OCI-LY1 (cell line): ENCODE data around the gene WNT9A.
A peak's percentile ranks its signal among the peaks of the same experiment; 100 is the strongest.

Experiments
- H2AFZ ChIP-seq: fragments of 200-600 bp; sonication (generic), shearing (Covaris generic); 2 replicates; pipeline ENCODE4 v1.6.0; 2014; ENCODE audit warnings: antibody characterized with exemption, mild to moderate bottlenecking, low read length
- H3F3A ChIP-seq: fragments of 200-600 bp; sonication (generic), shearing (Covaris generic); 2 replicates; pipeline ENCODE4 v1.6.0; 2014; ENCODE audit warnings: mild to moderate bottlenecking, antibody characterized with exemption, low read length, moderate library complexity; ENCODE audit not compliant: insufficient read depth
- H3K27ac ChIP-seq: fragments of 200-600 bp; sonication (generic); 2 replicates; pipeline ENCODE4 v1.5.1; 2014; ENCODE audit warnings: low read length, mixed run types, mild to moderate bottlenecking, low read depth; ENCODE audit not compliant: poor library complexity, severe bottlenecking
- H3K27me3 ChIP-seq: fragments of 200-600 bp; sonication (generic); 2 replicates; pipeline ENCODE4 v1.6.0; 2014; ENCODE audit warnings: antibody characterized with exemption, mild to moderate bottlenecking, low read length, moderate library complexity; ENCODE audit not compliant: insufficient read depth
- H3K36me3 ChIP-seq: fragments of 200-600 bp; sonication (generic); 2 replicates; pipeline ENCODE4 v1.6.1; 2014; ENCODE audit warnings: mild to moderate bottlenecking, antibody characterized with exemption, low read length, moderate library complexity, mixed read lengths; ENCODE audit not compliant: insufficient read depth
- H3K4me1 ChIP-seq: fragments of 200-600 bp; sonication (generic); 2 replicates; pipeline ENCODE4 v1.5.1; 2014; ENCODE audit warnings: mild to moderate bottlenecking, low read length, moderate library complexity; ENCODE audit not compliant: insufficient read depth, severe bottlenecking
- H3K4me2 ChIP-seq: fragments of 200-600 bp; sonication (generic), shearing (Covaris generic); 2 replicates; pipeline ENCODE4 v1.6.1; 2014; ENCODE audit warnings: low read length
- H3K4me3 ChIP-seq: fragments of 200-600 bp; sonication (generic); 2 replicates; pipeline ENCODE4 v1.5.1; 2014; ENCODE audit warnings: low read length, low read depth, mild to moderate bottlenecking, mixed read lengths; ENCODE audit not compliant: poor library complexity, severe bottlenecking
- H3K79me2 ChIP-seq: fragments of 200-600 bp; shearing (Covaris generic); 2 replicates; pipeline ENCODE4 v1.6.1; 2016; ENCODE audit warnings: mixed run types, low read length, mixed read lengths; ENCODE audit not compliant: insufficient read depth
- H3K9ac ChIP-seq: fragments of 200-600 bp; sonication (generic), shearing (Covaris generic); 2 replicates; pipeline ENCODE4 v1.6.1; 2014; ENCODE audit warnings: mild to moderate bottlenecking, low read length, mixed read lengths
- H3K9me2 ChIP-seq: fragments of 200-600 bp; sonication (generic), shearing (Covaris generic); 2 replicates; pipeline ENCODE4 v1.6.1; 2014; ENCODE audit warnings: low read depth, mild to moderate bottlenecking, low read length, mixed read lengths
- H3K9me3 ChIP-seq: fragments of 200-600 bp; shearing (Covaris generic); 2 replicates; pipeline ENCODE4 v1.6.1; 2014; ENCODE audit warnings: low read length, mixed read lengths
- H4K20me1 ChIP-seq: fragments of 200-600 bp; sonication (generic), shearing (Covaris generic); 2 replicates; pipeline ENCODE4 v1.6.0; 2016; ENCODE audit warnings: mild to moderate bottlenecking, low read length; ENCODE audit not compliant: insufficient read depth
- EZH2 ChIP-seq: fragments of 200-600 bp; sonication (generic), shearing (Covaris generic); IDR thresholded peaks from 2 replicates; pipeline ENCODE4 v1.8.0; 2017; ENCODE audit warnings: borderline replicate concordance, mixed run types, mild to moderate bottlenecking, antibody characterized with exemption, low read length, moderate library complexity, mixed read lengths
- TF ChIP-seq, protein P1 (sequence below): fragments of 200-600 bp; sonication (generic), shearing (Covaris generic); IDR thresholded peaks from 2 replicates; pipeline ENCODE4 v1.5.1; 2017; ENCODE audit warnings: mild to moderate bottlenecking, antibody characterized with exemption, low read length, moderate library complexity, mixed read lengths

WNT9A gene

GRCh38 chr1:227949954-227950734, 2.4 kb upstream of the WNT9A start:
- peaks cover 14% of the 10 kb centered on the region; the same call in 1 of the 2 replicates for H3K27me3 ChIP-seq
- no peaks in the 10 kb centered on the region for H4K20me1 ChIP-seq

GRCh38 chr1:227949341-227949921, 1.7 kb upstream of the WNT9A start:
- no peaks in the 10 kb centered on the region for H3K9me3 ChIP-seq

More at GRCh38 chr1:227949954-227950734, 2.4 kb upstream of the WNT9A start:
- Histone ChIP-seq H3K9ac (no peak overlapping the region), H3K9me3 (no peaks in the 10 kb centered on the region), H3K36me3 (no peaks in the 10 kb centered on the region), H3K9me2 (no peaks in the 10 kb centered on the region), H3K4me3 (no peak overlapping the region), H3K27ac (no peak overlapping the region), H3K4me1 (no peaks in the 10 kb centered on the region), H3K4me2 (no peak overlapping the region), H3K79me2 (no peaks in the 10 kb centered on the region), H2AFZ (no peak overlapping the region), H3F3A (no peaks in the 10 kb centered on the region)
- TF ChIP-seq, protein P1, sequence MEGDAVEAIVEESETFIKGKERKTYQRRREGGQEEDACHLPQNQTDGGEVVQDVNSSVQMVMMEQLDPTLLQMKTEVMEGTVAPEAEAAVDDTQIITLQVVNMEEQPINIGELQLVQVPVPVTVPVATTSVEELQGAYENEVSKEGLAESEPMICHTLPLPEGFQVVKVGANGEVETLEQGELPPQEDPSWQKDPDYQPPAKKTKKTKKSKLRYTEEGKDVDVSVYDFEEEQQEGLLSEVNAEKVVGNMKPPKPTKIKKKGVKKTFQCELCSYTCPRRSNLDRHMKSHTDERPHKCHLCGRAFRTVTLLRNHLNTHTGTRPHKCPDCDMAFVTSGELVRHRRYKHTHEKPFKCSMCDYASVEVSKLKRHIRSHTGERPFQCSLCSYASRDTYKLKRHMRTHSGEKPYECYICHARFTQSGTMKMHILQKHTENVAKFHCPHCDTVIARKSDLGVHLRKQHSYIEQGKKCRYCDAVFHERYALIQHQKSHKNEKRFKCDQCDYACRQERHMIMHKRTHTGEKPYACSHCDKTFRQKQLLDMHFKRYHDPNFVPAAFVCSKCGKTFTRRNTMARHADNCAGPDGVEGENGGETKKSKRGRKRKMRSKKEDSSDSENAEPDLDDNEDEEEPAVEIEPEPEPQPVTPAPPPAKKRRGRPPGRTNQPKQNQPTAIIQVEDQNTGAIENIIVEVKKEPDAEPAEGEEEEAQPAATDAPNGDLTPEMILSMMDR = no peak
- TF ChIP-seq EZH2 = no peak

DNA sequence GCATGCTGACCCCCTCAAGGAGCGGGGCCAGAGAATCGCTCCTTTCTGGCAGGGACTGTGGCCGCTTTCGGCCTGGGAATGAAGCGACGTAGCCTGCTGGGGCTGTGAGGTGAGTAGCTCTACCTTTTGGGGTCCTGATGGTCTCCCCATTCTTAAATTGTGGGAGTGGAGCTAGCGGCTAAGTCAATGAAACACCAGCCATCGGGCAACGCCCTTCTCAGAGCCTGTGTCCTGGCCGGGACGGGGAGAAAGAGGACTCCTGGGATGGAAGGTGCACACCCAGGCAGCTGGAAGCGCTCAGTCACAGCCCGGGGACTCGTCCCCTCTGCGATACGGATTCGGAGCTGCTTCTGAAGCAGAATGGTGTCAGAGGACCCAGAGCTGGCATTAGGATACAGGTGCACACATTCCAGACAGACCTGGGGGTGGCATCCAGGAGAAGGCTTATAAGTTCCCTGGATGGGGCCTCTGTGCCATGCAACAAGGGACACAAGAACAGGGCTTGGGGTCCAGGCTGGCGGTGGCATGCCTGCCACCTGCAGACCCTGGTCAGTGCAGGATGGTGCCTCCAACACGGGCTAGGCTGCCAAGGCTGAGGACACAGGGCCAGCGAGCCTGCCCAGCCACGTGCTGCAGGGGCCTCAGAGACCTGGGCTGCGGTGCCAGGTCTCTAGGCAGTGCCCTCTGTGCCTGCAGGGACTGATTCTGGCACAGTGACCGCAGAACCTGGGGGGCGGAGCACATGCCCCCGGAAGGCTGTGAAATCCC, 945 bp upstream of the WNT9A start:
- no peaks in the 10 kb centered on the region for H4K20me1 ChIP-seq
- H3K4me2 ChIP-seq = peak overlapping the region; percentile 3; the same call in 1 of the 2 replicates
- peak overlapping the region; percentile 31 for H3K4me3 ChIP-seq
- H3K4me1 ChIP-seq = no peaks in the 10 kb centered on the region
- H3K27me3 ChIP-seq = peaks cover 7% of the 10 kb centered on the region; the same call in 1 of the 2 replicates
- no peaks in the 10 kb centered on the region for H3K36me3 ChIP-seq
- TF ChIP-seq EZH2 = no peak
- TF ChIP-seq, protein P1 = no peak
- no peaks in the 10 kb centered on the region for H3K9me2 ChIP-seq
- no peaks in the 10 kb centered on the region for H3F3A ChIP-seq
- H3K27ac ChIP-seq = no peak overlapping the region
- H2AFZ ChIP-seq = no peak overlapping the region
- H3K9ac ChIP-seq = no peak overlapping the region
- H3K9me3 ChIP-seq = no peaks in the 10 kb centered on the region
- no peaks in the 10 kb centered on the region for H3K79me2 ChIP-seq

More at GRCh38 chr1:227949341-227949921, 1.7 kb upstream of the WNT9A start:
- no peak overlapping the region for H2AFZ ChIP-seq
- no peak overlapping the region for H3K9ac ChIP-seq
- H4K20me1 ChIP-seq = no peaks in the 10 kb centered on the region
- no peak overlapping the region for H3K4me2 ChIP-seq
- H3K79me2 ChIP-seq = no peaks in the 10 kb centered on the region
- H3K36me3 ChIP-seq = no peaks in the 10 kb centered on the region
- no peak overlapping the region for H3K27ac ChIP-seq
- peaks cover 11% of the 10 kb centered on the region; the same call in 1 of the 2 replicates for H3K27me3 ChIP-seq
- no peaks in the 10 kb centered on the region for H3F3A ChIP-seq
- no peak for TF ChIP-seq EZH2
- TF ChIP-seq, protein P1 = no peak
- H3K4me3 ChIP-seq = no peak overlapping the region
- no peaks in the 10 kb centered on the region for H3K9me2 ChIP-seq
- no peaks in the 10 kb centered on the region for H3K4me1 ChIP-seq
